Activated T-cell treated with anti-CD3 and anti-CD28 coated beads for 1 hour (primary cell): ENCODE data around the gene STAT5A.
"Not testable (repeated sequence)": the region's sequence is repeated elsewhere in the genome, so short reads cannot be mapped to it uniquely, and the experiment has no call there.

ENCODE experiments used
- DNase-seq: peaks from one replicate; pipeline ENCODE4 v3.0.0-alpha.2; 2020; ENCODE audit warnings: low read depth

STAT5A gene

GRCh38 chr17:42308446-42308845 is 20.1 kb downstream of the STAT5A start:
- no peak for DNase-seq

GRCh38 chr17:42309142-42309541 is 20.8 kb downstream of the STAT5A start:
- no peak for DNase-seq

- DNase-seq, result no peak
Measured at GRCh38 chr17:42309986-42310786, 21.9 kb downstream of the STAT5A start.

- DNase-seq, result no peak
Measured at GRCh38 chr17:42310787-42311215, 22.5 kb downstream of the STAT5A start.

GRCh38 chr17:42311240-42312034 is 23.1 kb downstream of the STAT5A start:
- DNase-seq, result no peak

GRCh38 chr17:42312035-42312284 is 23.7 kb downstream of the STAT5A start:
- no peak for DNase-seq

GRCh38 chr17:42312285-42313130 is 24.2 kb downstream of the STAT5A start:
- peak; percentile 65 for DNase-seq

GRCh38 chr17:42313389-42313772 is 25.1 kb downstream of the STAT5A start:
- DNase-seq, result no peak

- DNase-seq, result no peak
Measured at GRCh38 chr17:42313773-42314566, 25.7 kb downstream of the STAT5A start.

- DNase-seq, result no peak
Measured at GRCh38 chr17:42315402-42316156, 27.3 kb downstream of the STAT5A start.

GRCh38 chr17:42316755-42317154 is 28.5 kb downstream of the STAT5A start:
- no peak for DNase-seq

- DNase-seq, result no peak
Measured at GRCh38 chr17:42317266-42317845, 29.1 kb downstream of the STAT5A start.

- DNase-seq, result not testable (repeated sequence)
Measured at GRCh38 chr17:42317967-42318366, 29.7 kb downstream of the STAT5A start.

GRCh38 chr17:42321555-42321954 is 33.3 kb downstream of the STAT5A start:
- DNase-seq, result no peak

- DNase-seq, result peak; percentile 94
Measured at GRCh38 chr17:42322382-42323267, 34.3 kb downstream of the STAT5A start.

- no peak for DNase-seq
Measured at GRCh38 chr17:42323268-42323773, 35.0 kb downstream of the STAT5A start.

GRCh38 chr17:42325026-42325425 is 36.7 kb downstream of the STAT5A start:
- no peak for DNase-seq

GRCh38 chr17:42329025-42329976 is 41.0 kb downstream of the STAT5A start:
- no peak for DNase-seq
